Stimulated activated naive CD8-positive, alpha-beta T cell treated with anti-CD3 and anti-CD28 coated beads, Interleukin-15, amount 100 ng/mL, for 72 hours (primary cell): ENCODE results near the gene CLMN.

Experiments
- ATAC-seq: fragments of 150-1000 bp; cut with Tn5 transposase; 2 replicates; pipeline ENCODE4 v1.10.0; 2021; ENCODE audit warnings: mild to moderate bottlenecking, moderate library complexity
- DNase-seq, 2 donors: peaks; one replicate each; pipeline ENCODE4 v3.0.0; 2021 to 2022
- H3K27ac Mint-ChIP-seq, 2 donors: one replicate each; pipeline ENCODE4 v1.8.0; 2022; ENCODE audit warnings: mild to moderate bottlenecking in 2 of 2, mixed read lengths in 2 of 2, moderate library complexity in 2 of 2
- H3K27me3 Mint-ChIP-seq: one replicate; pipeline ENCODE4 v1.8.0; 2022; ENCODE audit warnings: mixed read lengths
- H3K4me1 Mint-ChIP-seq: one replicate; pipeline ENCODE4 v1.8.0; 2022; ENCODE audit warnings: mild to moderate bottlenecking, mixed read lengths
- H3K4me3 Mint-ChIP-seq, 2 donors: one replicate each; pipeline ENCODE4 v1.8.0; 2022; ENCODE audit warnings: mild to moderate bottlenecking in 2 of 2, mixed read lengths in 2 of 2, moderate library complexity in 1 of 2
- H3K9me3 Mint-ChIP-seq, 2 donors: one replicate each; pipeline ENCODE4 v1.8.0; 2022; ENCODE audit warnings: mixed read lengths in 2 of 2

Gene CLMN

DNA sequence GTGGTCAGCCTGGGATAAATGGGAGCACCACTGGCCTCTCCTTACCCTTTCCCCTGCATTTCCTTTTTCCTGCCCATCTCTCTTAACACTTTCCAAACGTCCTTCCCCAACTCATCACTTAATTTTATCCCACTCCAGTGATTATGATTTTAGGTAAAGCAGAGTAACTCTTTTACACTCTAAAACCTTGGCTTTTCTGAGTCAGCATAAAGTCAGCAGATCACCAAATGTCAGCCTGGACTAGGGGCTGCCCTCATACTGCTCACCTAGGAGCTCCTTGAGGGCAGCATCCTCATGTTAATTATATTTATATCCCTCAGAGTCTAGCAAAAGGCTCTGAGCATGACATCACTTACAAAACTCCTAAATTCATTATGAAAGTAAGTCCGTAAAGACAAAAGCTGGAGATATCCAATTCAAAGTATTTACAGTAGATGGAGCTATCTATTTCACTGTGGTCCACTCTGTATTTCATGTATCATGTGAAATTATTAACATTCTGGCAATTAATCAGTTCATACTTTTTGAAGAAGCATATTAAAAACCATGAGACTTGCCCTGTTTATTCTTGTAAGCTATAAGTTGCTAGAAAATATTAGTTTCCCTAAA, 145.4 kb downstream of the CLMN start:
- Mint-ChIP-seq H3K4me3 (no peak overlapping the region), H3K9me3 (no peaks in the 10 kb centered on the region), H3K27me3 (no peaks in the 10 kb centered on the region), H3K27ac (no peak overlapping the region), H3K4me1 (no peaks in the 10 kb centered on the region)
- no peak for ATAC-seq
- no peak for DNase-seq

DNA sequence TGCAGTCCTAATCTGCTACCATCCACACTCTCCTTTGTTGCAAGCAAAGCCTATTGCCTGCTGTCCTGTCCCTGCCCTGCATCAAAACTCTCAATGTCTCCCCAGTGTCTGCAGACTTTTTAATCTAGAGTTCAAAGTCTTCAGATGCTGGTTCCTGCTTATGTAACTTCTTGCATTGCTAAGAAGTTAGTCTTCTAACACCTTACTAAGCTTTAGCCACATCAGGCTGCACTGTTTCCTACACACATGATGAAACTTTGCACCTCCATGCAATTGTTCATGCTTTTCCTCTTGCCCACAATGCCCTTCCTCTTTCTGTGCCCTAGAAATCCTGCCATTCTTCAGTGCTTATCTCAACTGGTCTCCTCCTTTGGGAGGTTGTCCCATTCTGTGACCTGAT, 146.2 kb downstream of the CLMN start:
- no peaks in the 10 kb centered on the region for H3K9me3 Mint-ChIP-seq
- no peaks in the 10 kb centered on the region for H3K4me1 Mint-ChIP-seq
- no peak overlapping the region for H3K4me3 Mint-ChIP-seq
- ATAC-seq (no peak), DNase-seq (no peak)
- H3K27me3 Mint-ChIP-seq: no peaks in the 10 kb centered on the region
- H3K27ac Mint-ChIP-seq: no peak overlapping the region

DNA sequence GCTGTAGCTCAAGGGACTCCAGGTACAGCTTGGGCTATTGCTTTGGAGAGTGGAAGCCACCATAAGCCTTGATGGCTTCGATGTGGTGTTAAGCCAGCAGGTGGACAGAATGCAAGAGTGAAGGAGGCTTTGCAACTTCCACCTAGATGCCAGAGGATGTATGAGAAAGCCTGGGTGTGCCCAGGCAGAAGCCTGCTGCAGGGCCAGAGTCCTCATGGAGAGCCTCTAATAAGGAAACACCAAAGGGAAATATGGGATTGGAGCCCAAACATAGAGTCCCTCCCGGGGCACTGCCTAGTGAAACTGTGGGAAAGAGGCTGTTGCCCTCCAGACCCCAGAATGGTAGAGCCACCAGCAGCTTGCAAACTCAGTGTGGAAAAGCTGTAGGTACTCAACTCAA, 152.5 kb downstream of the CLMN start:
- no peak for ATAC-seq
- H3K4me1 Mint-ChIP-seq: no peaks in the 10 kb centered on the region

DNA sequence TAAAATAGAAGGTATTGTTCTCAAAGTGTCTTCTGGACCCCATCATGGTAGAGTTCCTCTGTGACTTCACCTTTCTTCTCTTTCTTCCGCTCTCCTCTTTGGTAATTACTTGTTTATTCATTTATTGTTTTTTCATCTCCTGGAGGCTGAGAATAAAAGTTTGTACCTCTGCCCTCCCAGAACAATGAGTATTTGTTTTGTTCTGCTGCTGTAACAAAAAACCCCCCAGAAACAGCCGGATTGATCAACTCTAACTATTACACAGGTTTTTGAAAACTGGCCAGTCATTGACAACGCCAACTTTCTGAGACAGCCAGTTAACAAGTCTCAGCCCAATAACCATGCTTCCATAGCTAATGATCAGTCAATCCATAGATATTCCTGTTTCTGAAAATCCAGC, 154.2 kb downstream of the CLMN start:
- Mint-ChIP-seq H3K27ac (no peak overlapping the region), H3K4me3 (no peak overlapping the region), H3K27me3 (no peaks in the 10 kb centered on the region), H3K4me1 (no peaks in the 10 kb centered on the region), H3K9me3 (peaks cover 15 to 29% of the 10 kb centered on the region in 2 donors)
- ATAC-seq: no peak
- DNase-seq: no peak

More for the DNA sequence above, 152.5 kb downstream of the CLMN start:
- no peaks in the 10 kb centered on the region for H3K27me3 Mint-ChIP-seq
- no peak overlapping the region for H3K27ac Mint-ChIP-seq
- DNase-seq: no peak
- peaks cover 15 to 29% of the 10 kb centered on the region in 2 donors for H3K9me3 Mint-ChIP-seq
- H3K4me3 Mint-ChIP-seq: no peak overlapping the region

DNA sequence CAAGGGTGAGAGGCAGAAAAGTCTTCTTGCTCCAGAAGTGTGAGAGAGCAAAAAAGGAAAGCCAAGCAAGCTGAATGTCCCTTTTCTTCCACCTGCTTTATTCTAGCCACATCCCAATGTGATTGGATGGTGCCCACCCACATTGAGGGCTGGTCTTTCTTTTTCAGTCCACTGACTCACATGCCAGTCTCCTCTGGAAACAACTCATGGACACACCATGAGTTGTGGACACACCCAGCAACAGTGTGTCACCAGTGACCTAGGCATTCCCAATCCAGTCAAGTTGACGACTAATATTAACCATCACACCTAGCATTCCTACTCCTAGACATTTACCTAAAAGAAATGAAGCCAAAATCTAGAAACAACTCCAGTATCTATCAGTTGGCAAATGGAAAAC, 155.2 kb downstream of the CLMN start:
- H3K9me3 Mint-ChIP-seq: peaks cover 15 to 29% of the 10 kb centered on the region in 2 donors
- DNase-seq: no peak
- H3K27me3 Mint-ChIP-seq: no peaks in the 10 kb centered on the region
- no peaks in the 10 kb centered on the region for H3K4me1 Mint-ChIP-seq
- H3K27ac Mint-ChIP-seq: peak overlapping the region in 1 of 2 donors; percentile 42
- no peak for ATAC-seq
- H3K4me3 Mint-ChIP-seq: no peak overlapping the region

DNA sequence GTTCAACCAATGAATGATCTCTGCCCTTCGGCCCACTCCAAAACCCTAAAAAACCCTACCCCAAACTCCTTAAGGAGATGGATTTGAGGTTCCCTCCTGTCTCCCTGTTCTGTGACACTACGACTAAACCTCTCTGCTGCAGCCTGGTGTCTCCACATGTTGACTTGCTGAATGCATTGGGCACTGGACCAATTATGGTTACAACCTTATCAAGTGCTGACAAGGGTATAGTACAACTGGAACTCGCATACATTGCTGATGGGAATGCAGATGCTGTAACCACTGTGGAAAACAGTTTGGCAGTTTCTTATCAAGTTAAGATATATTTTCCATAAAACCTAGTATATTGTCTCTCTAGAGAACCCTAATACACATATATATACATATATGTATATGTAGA, 156.0 kb downstream of the CLMN start:
- Mint-ChIP-seq H3K4me1 (no peaks in the 10 kb centered on the region), H3K27ac (no peak overlapping the region), H3K4me3 (no peak overlapping the region), H3K9me3 (peaks cover 15 to 29% of the 10 kb centered on the region in 2 donors), H3K27me3 (no peaks in the 10 kb centered on the region)
- ATAC-seq (no peak), DNase-seq (no peak)

DNA sequence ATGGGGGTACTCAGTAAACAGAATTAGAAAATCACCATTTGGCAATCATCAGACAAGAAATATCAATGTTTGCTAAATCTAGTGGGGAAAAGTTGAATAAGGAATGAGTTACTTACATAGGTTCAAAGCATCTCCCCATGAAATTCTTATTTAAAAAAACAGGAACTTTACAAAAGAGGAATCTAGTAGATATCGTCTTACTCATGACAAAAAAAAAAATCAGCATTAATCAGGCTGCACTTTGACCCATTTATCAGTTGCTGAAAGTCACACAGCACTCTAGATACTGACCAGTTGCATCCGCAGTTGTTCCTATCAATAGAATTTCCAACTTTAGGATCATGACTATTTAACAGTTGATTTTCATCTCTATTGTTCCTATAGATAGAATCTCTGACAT, 156.6 kb downstream of the CLMN start:
- DNase-seq (no peak), ATAC-seq (no peak)
- no peak overlapping the region for H3K4me3 Mint-ChIP-seq
- H3K9me3 Mint-ChIP-seq: peaks cover 15 to 29% of the 10 kb centered on the region in 2 donors
- H3K4me1 Mint-ChIP-seq: peaks cover 4% of the 10 kb centered on the region
- H3K27ac Mint-ChIP-seq: no peak overlapping the region
- H3K27me3 Mint-ChIP-seq: no peaks in the 10 kb centered on the region

DNA sequence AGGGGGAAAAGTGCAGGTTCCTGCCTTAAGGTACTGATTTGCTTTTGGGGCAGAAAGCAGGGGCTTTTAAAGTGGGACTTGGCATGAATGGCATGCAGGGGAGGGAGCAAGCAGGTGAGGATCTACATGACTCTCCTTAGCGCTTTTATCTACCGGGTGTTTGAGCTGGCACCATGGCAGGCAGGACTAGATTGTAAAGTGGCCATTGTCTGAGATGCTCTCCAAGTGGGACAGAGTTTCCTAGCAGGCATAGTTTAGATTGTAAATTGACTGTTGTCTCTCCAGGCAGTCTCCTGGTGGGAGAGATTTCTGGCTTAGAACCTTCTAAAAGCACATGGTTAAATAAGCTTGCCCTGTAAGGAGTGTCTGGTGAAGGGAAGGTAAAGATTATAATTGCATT, 157.1 kb downstream of the CLMN start:
- peaks cover 15 to 24% of the 10 kb centered on the region in 2 donors for H3K9me3 Mint-ChIP-seq
- ATAC-seq (no peak), DNase-seq (no peak)
- H3K4me3 Mint-ChIP-seq: no peak overlapping the region
- no peaks in the 10 kb centered on the region for H3K27me3 Mint-ChIP-seq
- no peak overlapping the region for H3K27ac Mint-ChIP-seq
- peaks cover 9% of the 10 kb centered on the region for H3K4me1 Mint-ChIP-seq

DNA sequence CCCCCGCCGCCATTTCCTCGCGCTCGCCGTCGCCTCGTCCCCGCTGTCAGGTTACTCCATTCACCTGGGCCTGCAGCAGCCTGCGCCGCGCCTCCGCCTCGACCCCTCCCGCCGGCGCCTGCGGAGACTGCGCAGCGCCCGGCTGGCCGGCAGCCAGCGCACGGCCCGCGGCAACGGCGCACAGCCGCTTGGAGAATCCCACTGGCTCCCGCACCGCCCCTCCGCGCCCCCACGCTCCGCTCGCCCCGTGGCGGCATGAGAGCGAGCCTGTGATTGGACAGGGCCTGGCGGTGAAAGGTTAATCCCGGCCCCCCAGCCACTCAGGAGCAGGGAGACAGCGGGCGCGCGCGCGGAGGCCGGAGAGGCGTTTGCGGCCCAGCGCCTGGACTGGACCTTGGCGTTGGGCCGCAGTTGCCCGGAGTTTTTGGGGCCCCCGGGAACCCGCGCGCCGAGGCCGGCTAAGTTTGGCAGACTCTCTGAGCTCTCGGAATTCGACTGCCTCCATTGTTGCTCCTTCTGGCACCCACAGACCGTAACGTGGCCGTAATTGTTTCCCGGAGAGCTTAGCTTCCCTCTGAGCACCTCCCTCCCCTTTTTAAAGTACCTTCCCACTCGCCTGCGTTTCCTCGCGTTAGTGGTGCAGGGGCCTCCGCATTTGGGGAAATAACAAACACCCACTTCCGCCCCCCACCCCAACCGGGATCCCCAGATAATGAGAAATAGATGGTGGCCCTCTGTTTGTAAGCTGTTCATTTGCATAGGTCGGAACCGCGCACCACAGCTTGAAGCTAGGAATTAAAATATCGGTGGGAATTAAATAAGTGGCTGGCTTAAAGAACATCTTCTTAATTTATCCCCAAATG, 162.2 kb downstream of the CLMN start, which contains the start of gene DICER1:
Gene DICER1 (minus strand): TSS at position 203 of the 863 bp plus-strand sequence. CDS start 24,071 bp downstream, outside the sequence.
- Mint-ChIP-seq H3K9me3 (no peaks in the 10 kb centered on the region), H3K27me3 (no peaks in the 10 kb centered on the region), H3K4me1 (peaks cover 43% of the 10 kb centered on the region), H3K27ac (peak within 1 kb of the TSS; percentile 100), H3K4me3 (peak within 1 kb of the TSS; percentile 96 to 99)
- DNase-seq (peak; percentile 95 to 97), ATAC-seq (peak; percentile 89)

DNA sequence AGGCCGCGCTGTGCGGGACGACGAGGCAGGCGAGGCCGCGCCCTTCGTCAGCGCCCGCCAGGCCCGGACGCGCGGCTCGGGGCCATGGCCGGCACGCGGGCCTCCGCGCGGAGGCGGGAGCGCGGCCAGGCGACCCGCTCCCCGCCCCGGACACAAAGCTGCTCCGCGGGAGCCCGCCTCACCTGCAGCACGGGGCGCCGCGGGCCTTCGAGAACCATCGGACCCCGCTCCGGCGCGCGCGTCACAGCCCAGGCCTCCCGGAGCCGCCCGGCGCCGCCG, 162.7 kb downstream of the CLMN start:
- Mint-ChIP-seq H3K27ac (peak overlapping the region; percentile 42 to 100), H3K4me1 (peaks cover 49% of the 10 kb centered on the region), H3K4me3 (peak overlapping the region; percentile 96 to 99), H3K27me3 (no peaks in the 10 kb centered on the region), H3K9me3 (no peaks in the 10 kb centered on the region)
- DNase-seq: no peak
- ATAC-seq: peak; percentile 54

DNA sequence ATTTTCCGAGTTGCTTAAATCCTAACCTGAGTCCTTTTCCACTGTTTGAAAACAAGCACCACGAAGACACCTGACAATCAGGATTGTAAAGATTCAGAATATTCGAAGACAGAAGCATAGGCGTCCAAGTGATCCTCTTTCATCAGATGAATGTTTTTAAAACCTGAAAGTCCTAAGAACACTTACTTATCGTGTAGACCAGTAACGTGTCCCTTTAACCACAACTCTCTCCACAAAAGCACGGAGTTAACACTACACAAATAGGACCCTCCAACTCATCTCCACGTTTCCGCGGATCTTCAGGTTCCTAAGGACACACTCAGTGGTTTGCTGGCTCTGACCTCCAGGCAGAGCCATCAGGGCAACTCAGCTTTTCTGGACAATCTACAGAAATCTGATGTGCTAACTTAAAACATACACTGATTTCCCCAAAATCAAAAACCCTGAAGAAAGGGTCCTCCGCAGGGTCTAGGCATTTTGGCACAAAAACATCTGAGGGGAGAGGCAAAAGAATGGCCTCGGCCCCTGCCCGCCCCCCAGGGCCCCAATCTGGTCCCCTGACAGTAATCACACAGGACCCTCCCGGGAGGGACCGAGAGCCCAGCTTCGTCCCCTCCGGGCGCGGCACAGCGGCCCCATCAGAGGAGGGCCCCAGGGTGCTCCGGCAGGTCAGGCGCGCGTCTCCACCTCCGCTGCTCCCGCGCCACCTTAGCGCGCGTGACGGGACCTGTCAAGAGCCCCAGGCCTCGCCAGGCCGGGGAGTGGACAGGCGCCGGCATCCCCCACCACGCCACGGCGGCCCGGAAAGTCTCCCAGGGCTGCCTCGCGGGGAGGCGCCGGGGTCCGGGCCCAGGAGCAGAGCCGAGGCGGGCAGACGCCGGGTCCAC, 163.3 kb downstream of the CLMN start:
- H3K27me3 Mint-ChIP-seq: no peaks in the 10 kb centered on the region
- ATAC-seq (peak; percentile 45), DNase-seq (peak; percentile 52 to 53)
- H3K4me3 Mint-ChIP-seq: peak overlapping the region; percentile 77 to 88
- no peaks in the 10 kb centered on the region for H3K9me3 Mint-ChIP-seq
- peaks cover 55% of the 10 kb centered on the region for H3K4me1 Mint-ChIP-seq
- peak overlapping the region; percentile 60 to 91 for H3K27ac Mint-ChIP-seq

DNA sequence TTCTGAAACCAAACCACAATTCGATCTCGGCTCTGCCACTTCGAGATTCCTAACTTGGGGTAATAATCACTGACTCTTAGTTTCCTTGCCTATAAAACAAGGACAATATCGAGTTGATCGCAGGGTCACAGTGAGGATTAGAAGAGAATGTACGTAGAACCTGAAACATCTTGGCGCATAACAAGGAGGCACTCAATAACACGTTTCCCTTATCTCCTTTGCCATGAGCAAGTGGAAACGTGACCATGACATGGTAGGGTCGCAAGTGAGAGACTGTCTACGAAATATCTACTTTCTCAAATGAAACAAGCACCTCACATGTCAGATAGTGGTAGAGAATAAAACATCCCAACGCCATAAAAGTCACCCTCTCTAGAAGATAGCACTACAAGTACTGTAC, 164.7 kb downstream of the CLMN start:
- Mint-ChIP-seq H3K4me1 (peaks cover 66% of the 10 kb centered on the region), H3K4me3 (peak overlapping the region; percentile 77 to 88), H3K27me3 (no peaks in the 10 kb centered on the region), H3K9me3 (no peaks in the 10 kb centered on the region), H3K27ac (no peak overlapping the region)
- no peak for ATAC-seq
- DNase-seq: no peak

DNA sequence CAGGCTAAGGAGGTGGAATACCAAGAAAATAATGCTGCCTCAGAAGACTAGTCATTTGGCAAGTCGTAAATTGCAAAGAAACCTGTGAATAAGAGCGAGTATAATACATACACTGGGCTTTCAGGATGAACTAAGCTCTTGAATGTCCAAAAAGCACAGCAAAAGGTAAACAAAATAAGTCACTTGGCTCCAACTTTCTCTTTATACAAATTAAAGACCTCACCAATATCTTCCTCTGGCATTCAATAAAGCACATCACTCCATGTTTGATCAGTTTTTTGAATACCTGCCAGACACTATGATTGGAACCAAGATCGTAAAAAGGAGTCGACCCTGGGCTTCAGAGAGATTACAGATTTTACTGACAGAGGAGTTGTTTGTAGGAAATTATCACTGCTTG, 165.8 kb downstream of the CLMN start:
- no peak for ATAC-seq
- no peaks in the 10 kb centered on the region for H3K27me3 Mint-ChIP-seq
- no peaks in the 10 kb centered on the region for H3K9me3 Mint-ChIP-seq
- H3K4me1 Mint-ChIP-seq: peaks cover 77% of the 10 kb centered on the region
- DNase-seq: no peak
- peak overlapping the region in 1 of 2 donors; percentile 77 for H3K4me3 Mint-ChIP-seq
- no peak overlapping the region for H3K27ac Mint-ChIP-seq

DNA sequence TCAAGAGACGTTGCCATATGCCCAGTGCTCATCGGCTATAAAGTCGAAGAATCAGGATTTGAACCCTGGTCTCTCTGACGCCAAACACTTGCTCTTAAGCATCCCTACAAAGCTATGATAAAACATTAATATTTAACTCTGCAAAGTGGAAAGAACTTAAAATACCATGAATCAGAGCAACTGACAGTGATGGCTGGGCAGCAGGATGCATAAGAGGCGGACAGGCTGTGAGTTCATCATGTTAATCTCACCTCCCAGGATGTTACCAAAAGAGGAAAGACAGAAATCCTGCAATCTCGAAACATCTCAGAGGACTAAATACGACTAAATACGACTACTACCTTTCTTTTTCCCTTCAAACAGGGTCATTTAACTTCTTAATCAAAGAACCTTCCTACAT, 168.1 kb downstream of the CLMN start:
- no peaks in the 10 kb centered on the region for H3K27me3 Mint-ChIP-seq
- H3K4me1 Mint-ChIP-seq: peaks cover 91% of the 10 kb centered on the region
- no peak overlapping the region for H3K4me3 Mint-ChIP-seq
- peaks cover 4% of the 10 kb centered on the region in 2 donors for H3K9me3 Mint-ChIP-seq
- ATAC-seq: no peak
- DNase-seq: no peak
- H3K27ac Mint-ChIP-seq: no peak overlapping the region

DNA sequence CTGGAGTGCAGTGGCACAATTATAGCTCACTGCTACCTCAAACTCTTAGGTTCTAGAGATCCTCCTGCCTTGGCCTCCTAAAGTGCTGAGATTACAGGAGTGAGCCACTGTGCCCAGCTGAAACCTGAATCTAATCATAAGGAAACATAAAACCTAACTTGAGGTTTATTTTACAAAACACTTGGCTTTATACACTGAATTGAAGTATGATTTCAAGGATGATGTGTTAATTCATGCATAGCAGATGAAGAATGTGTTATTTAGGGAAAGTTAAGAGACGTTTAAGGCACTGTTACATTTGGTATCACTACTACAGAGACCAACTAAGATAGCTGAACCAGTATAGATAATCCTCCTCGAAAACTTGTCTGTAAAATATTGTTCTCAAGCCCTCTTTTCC, 168.8 kb downstream of the CLMN start:
- H3K9me3 Mint-ChIP-seq: peaks cover 5 to 6% of the 10 kb centered on the region in 2 donors
- no peak overlapping the region for H3K27ac Mint-ChIP-seq
- no peak for DNase-seq
- no peak overlapping the region for H3K4me3 Mint-ChIP-seq
- ATAC-seq: peak; percentile 58
- peaks cover 93% of the 10 kb centered on the region for H3K4me1 Mint-ChIP-seq
- H3K27me3 Mint-ChIP-seq: no peaks in the 10 kb centered on the region

DNA sequence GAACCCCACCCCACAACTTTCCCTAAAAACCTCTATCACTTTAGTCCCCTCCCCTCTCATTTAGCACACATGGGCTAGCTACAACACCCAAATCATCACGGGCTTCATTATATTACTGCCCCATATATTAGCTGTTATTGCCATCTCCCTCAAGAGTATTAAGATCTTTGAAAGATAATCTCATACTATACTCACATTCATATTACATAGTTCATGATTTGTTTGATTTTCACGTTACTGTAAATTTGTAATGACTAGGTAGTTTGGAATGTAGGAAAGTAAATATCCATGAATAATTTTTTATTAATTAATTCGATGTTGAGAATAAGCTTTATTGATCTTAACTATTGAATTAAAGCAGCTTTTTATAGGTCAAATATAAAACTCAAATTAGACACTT, 170.3 kb downstream of the CLMN start:
- H3K9me3 Mint-ChIP-seq: peaks cover 7 to 13% of the 10 kb centered on the region in 2 donors
- ATAC-seq (no peak), DNase-seq (no peak)
- H3K27me3 Mint-ChIP-seq: no peaks in the 10 kb centered on the region
- no peak overlapping the region for H3K4me3 Mint-ChIP-seq
- peaks cover 89% of the 10 kb centered on the region for H3K4me1 Mint-ChIP-seq
- no peak overlapping the region for H3K27ac Mint-ChIP-seq
